Calu3 (cell line): ENCODE results near the gene GMDS. TPM values are rescaled to one million over a fixed set of nuclear protein-coding genes. Genes with fewer than 3 reads are reported as not detected.
A peak's percentile ranks its signal among the peaks of the same experiment; 100 is the strongest.

Experiments
- BruUV-seq: library from RNA; stranded (reverse); fragments of 400-500 nt; replicated peaks from 2 replicates; lab custom pipeline; 2021; lab: Mats Ljungman, UMichigan
- CTCF ChIA-PET: fragments of 300-600 bp; sonication (Branson Sonifier 250); formaldehyde crosslinking; loops from one replicate; lab custom pipeline; 2022; ENCODE audit warnings: antibody characterized with exemption; lab: Charles Lee
- DNase-seq: peaks from one replicate; pipeline ENCODE4 v3.0.0; 2022
- H3K27ac Mint-ChIP-seq: one replicate; pipeline ENCODE4 v1.8.0; 2022; ENCODE audit warnings: mixed read lengths; ENCODE audit not compliant: unreplicated experiment
- H3K27me3 Mint-ChIP-seq: one replicate; pipeline ENCODE4 v1.8.0; 2022; ENCODE audit warnings: mixed read lengths; ENCODE audit not compliant: unreplicated experiment
- H3K36me3 Mint-ChIP-seq: one replicate; pipeline ENCODE4 v1.8.0; 2022; ENCODE audit warnings: mild to moderate bottlenecking, moderate library complexity, mixed read lengths; ENCODE audit not compliant: insufficient read depth, unreplicated experiment
- H3K4me1 Mint-ChIP-seq: one replicate; pipeline ENCODE4 v1.8.0; 2022; ENCODE audit warnings: mild to moderate bottlenecking, low read depth, mixed read lengths; ENCODE audit not compliant: unreplicated experiment
- H3K4me3 Mint-ChIP-seq: one replicate; pipeline ENCODE4 v1.8.0; 2022; ENCODE audit warnings: mild to moderate bottlenecking, low read depth, moderate library complexity, mixed read lengths; ENCODE audit not compliant: unreplicated experiment
- H3K9me3 Mint-ChIP-seq: one replicate; pipeline ENCODE4 v1.8.0; 2022; ENCODE audit warnings: low read depth, mixed read lengths; ENCODE audit not compliant: unreplicated experiment
- intact Hi-C: fragments of 100-400 bp; cut with micrococcal nuclease; formaldehyde crosslinking; loops from one replicate; pipeline ENCODE4 v1.10.0; 2022; ENCODE audit not compliant: unreplicated experiment
- total RNA-seq: library from RNA; stranded (reverse); gene quantifications from 2 replicates; pipeline ENCODE4 v1.2.3, GENCODE V29; 2022
- TF ChIP-seq, protein P1 (sequence below): fragments of 200-600 bp; IDR thresholded peaks from one replicate; pipeline ENCODE4 v1.8.0; 2022; ENCODE audit warnings: antibody characterized with exemption; ENCODE audit not compliant: unreplicated experiment

Gene GMDS
- total RNA-seq, 1 experiment from 2014 or later = 58.2 TPM

DNA sequence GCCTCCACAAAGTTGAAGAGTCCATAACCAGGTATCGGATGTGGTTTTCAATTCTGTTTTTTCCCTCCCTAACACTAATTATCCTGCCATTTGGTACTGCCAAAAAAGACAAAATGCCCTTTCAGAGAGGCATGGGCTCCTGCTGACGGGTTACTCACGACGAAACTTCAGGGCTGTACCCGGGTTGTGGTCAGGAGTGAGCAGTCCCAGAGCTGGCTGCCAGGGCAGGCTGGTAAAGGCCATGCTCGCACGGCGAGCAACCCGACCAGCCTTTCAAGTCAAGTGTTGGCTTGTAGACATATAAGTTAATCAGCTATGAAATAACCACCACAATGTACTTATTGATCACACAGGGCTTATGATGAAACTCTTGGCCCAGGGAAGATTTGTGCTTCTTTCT is 483.2 kb downstream of the GMDS start:
- H3K27ac Mint-ChIP-seq = peak overlapping the region; percentile 98
- H3K27me3 Mint-ChIP-seq = no peaks in the 10 kb centered on the region
- peak overlapping the region; percentile 62 for H3K4me3 Mint-ChIP-seq
- peaks cover 11% of the 10 kb centered on the region for H3K36me3 Mint-ChIP-seq
- no TSS peak for BruUV-seq
- TF ChIP-seq, protein P1, sequence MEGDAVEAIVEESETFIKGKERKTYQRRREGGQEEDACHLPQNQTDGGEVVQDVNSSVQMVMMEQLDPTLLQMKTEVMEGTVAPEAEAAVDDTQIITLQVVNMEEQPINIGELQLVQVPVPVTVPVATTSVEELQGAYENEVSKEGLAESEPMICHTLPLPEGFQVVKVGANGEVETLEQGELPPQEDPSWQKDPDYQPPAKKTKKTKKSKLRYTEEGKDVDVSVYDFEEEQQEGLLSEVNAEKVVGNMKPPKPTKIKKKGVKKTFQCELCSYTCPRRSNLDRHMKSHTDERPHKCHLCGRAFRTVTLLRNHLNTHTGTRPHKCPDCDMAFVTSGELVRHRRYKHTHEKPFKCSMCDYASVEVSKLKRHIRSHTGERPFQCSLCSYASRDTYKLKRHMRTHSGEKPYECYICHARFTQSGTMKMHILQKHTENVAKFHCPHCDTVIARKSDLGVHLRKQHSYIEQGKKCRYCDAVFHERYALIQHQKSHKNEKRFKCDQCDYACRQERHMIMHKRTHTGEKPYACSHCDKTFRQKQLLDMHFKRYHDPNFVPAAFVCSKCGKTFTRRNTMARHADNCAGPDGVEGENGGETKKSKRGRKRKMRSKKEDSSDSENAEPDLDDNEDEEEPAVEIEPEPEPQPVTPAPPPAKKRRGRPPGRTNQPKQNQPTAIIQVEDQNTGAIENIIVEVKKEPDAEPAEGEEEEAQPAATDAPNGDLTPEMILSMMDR = no peak
- intact Hi-C loops = loop anchor here (2.0 to 10.0 kb wide), 3 partner anchors 37 to 153 kb away; no protein-coding TSS in a partner anchor
- CTCF ChIA-PET = interaction anchor here (1.6 kb wide), 1 partner anchor 84 kb away, joined by 5 read pairs; no protein-coding TSS in a partner anchor
- peaks cover 38% of the 10 kb centered on the region for H3K4me1 Mint-ChIP-seq
- DNase-seq = peak; percentile 76
- H3K9me3 Mint-ChIP-seq = no peaks in the 10 kb centered on the region

DNA sequence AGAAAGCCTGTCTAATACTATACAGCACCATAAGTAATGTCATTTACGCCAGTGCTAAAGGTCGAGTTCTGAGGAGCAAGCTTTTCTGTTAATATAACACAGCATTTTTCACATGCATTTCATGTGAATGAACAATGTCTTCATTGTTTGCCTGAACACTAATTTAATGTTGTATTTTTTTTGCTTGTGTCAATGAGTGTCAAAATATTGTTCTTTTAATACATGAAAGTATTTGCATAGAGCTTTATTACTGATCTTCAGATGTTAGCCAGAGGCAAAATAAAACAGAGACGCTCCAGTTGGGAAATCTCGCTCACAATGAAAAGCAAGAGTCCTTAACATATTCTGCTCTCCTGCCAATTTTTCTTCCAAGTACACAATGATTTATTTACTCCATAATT is 483.9 kb downstream of the GMDS start:
- no TSS peak for BruUV-seq
- H3K27me3 Mint-ChIP-seq = no peaks in the 10 kb centered on the region
- H3K4me1 Mint-ChIP-seq = peaks cover 38% of the 10 kb centered on the region
- H3K27ac Mint-ChIP-seq = peak overlapping the region; percentile 98
- CTCF ChIA-PET = interaction anchor here (1.0 kb wide), 1 partner anchor 14 kb away, joined by 3 read pairs; no protein-coding TSS in a partner anchor
- intact Hi-C loops = loop anchor here (5.0 to 10.0 kb wide), 2 partner anchors 149 to 153 kb away; no protein-coding TSS in a partner anchor
- H3K36me3 Mint-ChIP-seq = peaks cover 11% of the 10 kb centered on the region
- no peaks in the 10 kb centered on the region for H3K9me3 Mint-ChIP-seq
- TF ChIP-seq, protein P1 = no peak
- peak overlapping the region; percentile 62 for H3K4me3 Mint-ChIP-seq
- DNase-seq = no peak

DNA sequence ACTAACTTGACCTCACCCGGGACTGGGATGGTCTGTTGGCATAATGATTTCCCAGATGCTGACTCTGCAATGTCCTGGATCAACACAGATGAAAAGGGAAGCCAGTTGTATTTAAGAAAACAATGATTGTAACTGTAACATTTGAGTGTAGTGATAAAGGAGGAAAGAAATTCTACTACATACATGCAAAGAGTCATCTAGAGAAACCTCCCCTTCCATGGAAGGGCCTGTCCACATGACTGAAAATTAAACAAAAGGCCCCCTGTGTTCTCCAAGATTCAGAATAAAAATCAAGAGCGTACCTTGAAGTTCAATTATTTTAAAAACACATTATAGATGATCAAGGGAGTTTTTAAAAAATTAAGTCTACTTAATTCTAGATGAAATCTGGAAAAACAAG is 484.5 kb downstream of the GMDS start:
- TF ChIP-seq, protein P1 = no peak
- H3K4me1 Mint-ChIP-seq = peaks cover 38% of the 10 kb centered on the region
- BruUV-seq = no TSS peak

DNA sequence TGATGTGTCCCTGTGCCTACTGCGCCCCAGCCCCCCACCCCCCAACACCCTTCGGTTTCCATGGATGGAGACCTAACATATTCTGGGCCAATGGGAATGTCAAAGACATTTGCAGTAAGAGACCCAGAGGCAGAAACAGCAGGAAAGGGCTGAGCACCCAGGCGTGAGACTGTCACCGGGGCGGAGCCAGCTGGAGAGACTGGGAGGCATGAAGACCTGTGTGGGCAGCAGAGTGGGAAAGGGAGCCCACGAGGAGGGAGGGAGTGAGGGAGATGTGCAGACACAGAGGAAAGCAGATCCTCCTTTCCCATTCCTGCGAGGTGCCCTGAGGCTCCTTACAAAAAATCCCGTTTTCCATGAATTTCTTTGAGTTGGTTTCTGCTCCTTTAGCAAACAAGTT is 485.5 kb downstream of the GMDS start:
- H3K9me3 Mint-ChIP-seq = no peaks in the 10 kb centered on the region

More for the DNA sequence above, 484.5 kb downstream of the GMDS start:
- CTCF ChIA-PET = interaction anchor here (1.0 kb wide), 1 partner anchor 13 kb away, joined by 3 read pairs; no protein-coding TSS in a partner anchor
- Mint-ChIP-seq H3K36me3 (peaks cover 11% of the 10 kb centered on the region), H3K27me3 (no peaks in the 10 kb centered on the region), H3K4me3 (no peak overlapping the region), H3K9me3 (no peaks in the 10 kb centered on the region), H3K27ac (peak overlapping the region; percentile 98)
- no peak for DNase-seq
- intact Hi-C loops = loop anchor here (5.0 to 10.0 kb wide), 2 partner anchors 149 to 154 kb away; no protein-coding TSS in a partner anchor

More for the DNA sequence above, 485.5 kb downstream of the GMDS start:
- TF ChIP-seq, protein P1 = no peak
- Mint-ChIP-seq H3K4me3 (no peak overlapping the region), H3K27ac (no peak overlapping the region), H3K36me3 (peaks cover 11% of the 10 kb centered on the region), H3K4me1 (peaks cover 30% of the 10 kb centered on the region), H3K27me3 (no peaks in the 10 kb centered on the region)
- no TSS peak for BruUV-seq
- intact Hi-C loops = loop anchor here (5.0 to 10.0 kb wide), 2 partner anchors 148 to 155 kb away; no protein-coding TSS in a partner anchor
- DNase-seq = no peak
- CTCF ChIA-PET = no interaction called here
